ENCODE measurements around the gene MRPS2. TPM values are rescaled to one million over a fixed set of nuclear protein-coding genes. Genes with fewer than 3 reads are reported as not detected.

Gene MRPS2
- total and polyA plus RNA-seq, 2 donors, result 17.8 to 35.5 TPM

Other genes with a start within 250 kb of the MRPS2 start
- gene PPP1R26, start 20.9 kb upstream of the MRPS2 start, total RNA-seq, result 3.3 TPM
- gene PPP1R26, start 20.9 kb upstream of the MRPS2 start, polyA plus RNA-seq, result 4.1 TPM
- 0.19 TPM for gene LCN1, start 20.8 kb downstream of the MRPS2 start, total RNA-seq
- gene LCN1, start 20.8 kb downstream of the MRPS2 start, polyA plus RNA-seq, result 1.2 TPM
- not detected for gene OBP2A, start 45.4 kb downstream of the MRPS2 start, total RNA-seq
- gene OBP2A, start 45.4 kb downstream of the MRPS2 start, polyA plus RNA-seq, result 0.09 TPM
- gene PAEP, start 61.1 kb downstream of the MRPS2 start, total RNA-seq, result 0.38 TPM
- gene PAEP, start 61.1 kb downstream of the MRPS2 start, polyA plus RNA-seq, result 1.8 TPM
- gene GLT6D1, start 138.9 kb downstream of the MRPS2 start, total RNA-seq, result not detected
- 0.05 TPM for gene GLT6D1, start 138.9 kb downstream of the MRPS2 start, polyA plus RNA-seq
- not detected for gene LCN9, start 162.6 kb downstream of the MRPS2 start, total RNA-seq
- not detected for gene LCN9, start 162.6 kb downstream of the MRPS2 start, polyA plus RNA-seq
- gene SOHLH1, start 198.8 kb downstream of the MRPS2 start, total RNA-seq, result not detected
- 0.05 TPM for gene SOHLH1, start 198.8 kb downstream of the MRPS2 start, polyA plus RNA-seq
- gene KCNT1, start 201.5 kb downstream of the MRPS2 start, total RNA-seq, result 0.05 TPM
- 0.25 TPM for gene KCNT1, start 201.5 kb downstream of the MRPS2 start, polyA plus RNA-seq